GM15510 (cell line): Measurements from ENCODE around the gene POLDIP2.

Experiments
- POLR2A ChIP-seq: IDR thresholded peaks from 3 replicates; pipeline ENCODE4 v1.6.1; 2011; ENCODE audit warnings: borderline replicate concordance; ENCODE audit not compliant: insufficient read length; ENCODE audit errors: extremely low read depth

POLDIP2 gene

DNA sequence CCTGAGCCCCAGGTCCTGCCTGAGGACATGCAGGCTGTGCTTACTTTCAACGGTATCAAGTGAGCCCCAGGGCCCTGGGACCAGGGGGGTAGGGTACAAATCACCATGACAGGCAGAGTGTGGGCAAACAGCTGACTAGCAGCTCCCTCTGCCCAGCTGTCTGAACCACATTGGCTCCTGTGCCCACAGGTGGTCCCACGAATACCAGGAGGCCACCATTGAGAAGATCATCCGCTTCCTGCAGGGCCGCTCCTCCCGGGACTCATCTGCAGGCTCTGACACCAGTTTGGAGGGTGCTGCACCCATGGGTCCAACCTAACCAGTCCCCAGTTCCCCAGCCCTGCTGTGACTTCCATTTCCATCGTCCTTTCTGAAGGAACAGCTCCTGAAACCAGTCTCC is 38.6 kb upstream of the POLDIP2 start:
- TF ChIP-seq POLR2A = no peak

DNA sequence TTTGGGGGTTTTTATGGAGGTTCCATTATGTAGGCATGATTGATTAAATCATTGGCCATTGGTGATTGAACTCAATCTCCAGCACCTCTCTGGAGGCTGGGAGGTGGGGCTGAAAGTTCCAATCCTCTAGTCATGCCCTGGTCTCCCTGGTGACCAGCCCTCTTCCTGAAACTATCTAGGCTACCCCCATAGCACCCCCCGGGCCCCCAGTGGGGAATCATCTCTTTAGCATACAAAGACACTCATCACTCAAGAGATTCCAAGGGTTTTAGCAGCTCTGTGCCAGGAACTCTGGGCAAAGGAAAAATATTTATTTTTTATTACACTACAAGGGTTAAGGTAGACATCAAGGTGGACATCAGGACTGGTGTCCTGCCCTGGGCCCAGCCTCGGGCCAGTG is 38.1 kb upstream of the POLDIP2 start:
- TF ChIP-seq POLR2A = no peak

DNA sequence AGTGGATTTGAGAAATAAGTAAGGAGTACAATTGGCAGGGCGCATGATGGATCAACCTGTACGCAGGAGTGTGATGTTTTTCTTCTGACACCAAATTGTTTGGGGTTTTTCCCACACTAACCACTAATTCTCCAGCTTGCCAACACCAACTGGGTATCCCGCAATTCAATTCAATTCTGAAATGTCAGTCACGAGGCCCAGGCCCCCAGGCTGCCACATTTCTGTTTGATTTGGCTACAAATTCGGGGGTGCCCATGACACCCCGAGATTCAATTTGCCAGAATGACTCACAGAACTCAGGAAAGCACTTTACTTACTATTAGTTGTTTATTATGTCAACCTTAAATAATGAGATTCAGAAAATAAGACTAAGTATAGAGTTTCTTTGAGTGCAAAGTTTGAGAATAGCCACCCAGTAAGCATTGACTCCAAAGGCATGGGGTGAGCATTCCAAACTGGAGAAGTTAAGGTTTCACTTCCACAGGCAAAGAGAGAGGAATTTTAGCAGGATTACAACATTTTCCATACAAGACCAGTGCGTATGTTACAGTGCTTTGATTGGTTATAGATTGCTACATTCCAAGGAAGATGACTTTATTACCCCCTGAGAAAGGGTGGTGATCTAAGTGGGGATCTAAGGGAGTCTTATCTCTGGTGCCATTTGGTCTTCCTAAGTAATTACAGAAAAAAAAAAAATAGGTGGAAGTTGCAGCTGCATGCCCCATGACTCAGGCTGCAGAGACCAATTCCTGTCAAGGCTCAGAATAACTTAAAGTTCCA is 37.2 kb upstream of the POLDIP2 start:
- TF ChIP-seq POLR2A = no peak

DNA sequence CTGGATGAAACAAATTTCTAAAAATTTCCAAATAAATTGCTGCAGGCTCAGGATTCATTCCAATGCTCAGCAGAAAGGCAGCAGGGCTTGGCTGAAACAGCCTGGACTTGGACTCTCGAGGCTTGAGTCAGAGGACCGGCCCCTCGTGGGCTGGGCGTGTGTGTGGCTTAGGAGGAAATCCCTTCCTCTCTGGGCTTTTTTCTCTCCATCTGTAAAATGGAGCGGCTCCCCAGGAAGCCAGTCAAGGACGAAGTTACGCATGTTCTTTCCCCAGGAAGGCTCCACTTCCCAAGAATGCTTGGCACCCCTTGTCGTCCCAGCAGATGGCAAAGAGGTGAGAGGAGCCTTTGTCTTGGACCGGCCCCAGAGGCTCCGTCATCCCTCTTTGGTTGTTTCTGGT is 35.2 kb upstream of the POLDIP2 start:
- no peak for TF ChIP-seq POLR2A

DNA sequence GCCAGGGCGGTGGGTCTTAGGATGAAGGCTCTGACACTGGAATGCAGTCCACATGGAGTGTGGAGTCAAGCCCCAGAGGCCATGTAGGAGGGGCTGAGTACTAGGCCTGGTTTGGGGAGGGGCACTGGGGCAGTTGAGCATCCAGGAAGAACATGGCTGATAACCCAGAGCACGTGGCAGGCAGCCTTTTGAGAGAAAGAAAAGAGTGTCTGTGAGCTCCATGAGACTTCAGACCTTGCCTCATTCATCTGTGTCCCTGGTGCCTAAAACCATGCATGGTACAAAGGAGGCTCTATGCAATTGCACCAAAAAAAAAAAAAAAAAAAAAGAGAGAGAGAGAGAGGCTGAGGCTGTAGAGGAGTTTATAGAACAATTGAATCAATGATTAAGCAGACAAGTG is 34.1 kb upstream of the POLDIP2 start:
- no peak for TF ChIP-seq POLR2A

DNA sequence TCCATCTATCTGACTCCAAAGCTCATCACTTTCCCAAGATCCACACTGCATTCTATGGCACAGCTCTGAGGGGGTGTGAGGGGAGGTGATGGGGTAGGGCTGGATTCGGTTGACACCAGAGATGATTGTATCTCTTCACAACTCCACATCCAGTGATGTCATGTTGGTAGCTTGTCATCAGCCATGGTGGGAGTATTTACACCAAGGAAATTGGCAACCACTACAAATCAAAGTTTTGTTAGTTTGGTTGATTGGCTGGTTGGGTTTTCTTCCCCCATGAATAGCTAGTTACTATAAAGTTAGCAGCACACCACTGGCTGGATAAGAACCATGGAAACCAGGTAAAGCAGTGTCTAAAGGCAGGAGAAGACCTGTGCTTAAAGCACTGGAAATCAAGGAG is 33.7 kb upstream of the POLDIP2 start:
- no peak for TF ChIP-seq POLR2A

DNA sequence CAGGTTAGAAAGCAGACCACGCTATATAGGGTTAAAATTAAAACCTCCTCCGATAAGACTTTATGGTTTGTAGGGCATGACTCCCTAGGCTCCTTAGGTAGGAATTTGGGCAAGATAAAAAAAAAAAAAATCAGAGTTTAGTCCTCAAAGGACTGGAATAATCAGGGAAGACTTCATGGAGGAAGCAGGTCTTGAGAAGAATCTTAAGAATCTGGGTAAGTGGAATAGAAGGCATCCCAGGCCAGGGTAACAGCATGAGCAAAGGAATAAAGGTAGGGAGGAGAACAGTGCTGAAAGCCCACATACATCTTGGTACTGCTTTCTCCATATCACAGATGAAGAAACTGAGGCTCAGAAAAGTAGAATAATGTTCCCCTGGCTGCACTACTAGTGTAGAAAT is 33.2 kb upstream of the POLDIP2 start:
- TF ChIP-seq POLR2A = no peak

DNA sequence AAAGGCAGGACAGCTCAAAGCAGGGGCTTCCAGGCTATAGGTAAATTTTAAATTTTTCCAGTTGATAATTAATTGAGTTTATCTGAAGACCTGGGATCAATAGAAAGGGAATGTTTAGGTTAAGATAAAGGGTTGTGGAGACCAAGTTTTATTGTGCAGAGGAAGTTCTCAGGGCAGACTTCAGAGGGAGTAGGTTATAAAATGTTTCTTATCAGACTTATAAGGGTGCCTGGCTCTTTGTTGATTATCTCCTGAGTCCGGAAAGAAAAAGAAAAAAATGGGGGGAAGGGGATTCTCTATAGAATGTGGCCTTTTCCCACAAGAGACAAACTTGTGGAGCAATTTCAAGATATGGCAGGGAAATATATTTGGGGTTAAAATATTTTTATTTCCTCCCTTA is 32.8 kb upstream of the POLDIP2 start:
- no peak for TF ChIP-seq POLR2A

DNA sequence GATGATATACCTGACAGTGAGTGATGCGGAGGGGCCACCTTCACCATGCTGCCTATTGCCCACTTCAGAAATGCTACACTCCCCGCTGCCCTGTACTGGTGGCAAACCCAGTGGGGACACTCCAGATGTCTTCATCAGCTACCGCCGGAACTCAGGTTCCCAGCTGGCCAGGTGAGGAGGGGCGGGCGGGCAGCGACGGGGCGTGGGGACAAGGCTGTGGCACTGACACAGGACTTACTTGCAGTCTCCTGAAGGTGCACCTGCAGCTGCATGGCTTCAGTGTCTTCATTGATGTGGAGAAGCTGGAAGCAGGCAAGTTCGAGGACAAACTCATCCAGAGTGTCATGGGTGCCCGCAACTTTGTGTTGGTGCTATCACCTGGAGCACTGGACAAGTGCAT is 30.8 kb upstream of the POLDIP2 start:
- TF ChIP-seq POLR2A = no peak

DNA sequence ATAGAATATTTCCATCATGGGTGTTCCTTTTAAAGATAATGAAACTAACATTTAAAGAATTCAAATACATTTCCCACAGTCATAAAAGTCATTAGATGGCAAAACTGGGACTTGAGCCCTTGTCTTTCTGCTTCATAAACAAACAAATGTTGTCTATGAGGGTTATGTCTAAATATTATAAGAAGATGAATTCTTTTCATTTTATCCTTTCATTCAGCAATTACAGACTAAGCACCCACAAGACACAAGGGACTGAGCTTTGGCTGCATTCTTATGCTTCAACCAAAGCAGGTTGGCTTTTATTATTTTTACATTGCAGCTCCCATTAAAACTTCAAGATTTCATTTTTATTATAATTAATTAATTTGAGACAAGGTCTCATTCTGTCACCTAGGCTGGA is 29.1 kb upstream of the POLDIP2 start:
- TF ChIP-seq POLR2A = no peak

DNA sequence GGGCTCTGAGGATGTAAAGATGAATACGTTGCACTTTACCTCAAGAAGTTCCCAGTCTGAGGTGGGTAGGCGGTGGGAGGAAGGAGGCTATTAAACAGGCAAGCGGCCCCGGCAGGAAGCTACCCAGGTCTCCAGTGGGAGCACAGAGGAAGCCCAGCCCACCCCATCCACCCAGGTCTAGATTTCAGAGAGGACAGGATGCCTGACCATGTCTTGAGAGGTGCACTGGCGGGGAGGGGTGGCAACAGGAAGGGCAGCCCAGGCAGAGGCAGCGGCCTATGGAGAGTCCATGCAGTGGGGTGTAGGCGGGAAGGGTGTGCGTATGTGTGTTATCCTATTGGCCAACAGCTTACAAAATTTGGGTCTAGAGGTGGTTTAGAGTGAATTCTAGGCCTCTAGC is 28.1 kb upstream of the POLDIP2 start:
- TF ChIP-seq POLR2A = no peak

DNA sequence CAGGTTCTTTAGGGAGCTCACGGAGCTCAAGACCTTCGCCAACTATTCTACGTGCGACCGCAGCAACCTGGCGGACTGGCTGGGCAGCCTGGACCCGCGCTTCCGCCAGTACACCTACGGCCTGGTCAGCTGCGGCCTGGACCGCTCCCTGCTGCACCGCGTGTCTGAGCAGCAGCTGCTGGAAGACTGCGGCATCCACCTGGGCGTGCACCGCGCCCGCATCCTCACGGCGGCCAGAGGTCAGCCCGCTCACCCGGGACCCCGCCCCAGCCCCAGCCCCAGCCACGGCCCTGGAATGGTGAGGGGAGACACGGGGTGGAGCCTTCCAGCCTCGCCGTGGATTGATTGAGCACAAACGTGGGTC is 27.7 kb upstream of the POLDIP2 start:
- TF ChIP-seq POLR2A = no peak

DNA sequence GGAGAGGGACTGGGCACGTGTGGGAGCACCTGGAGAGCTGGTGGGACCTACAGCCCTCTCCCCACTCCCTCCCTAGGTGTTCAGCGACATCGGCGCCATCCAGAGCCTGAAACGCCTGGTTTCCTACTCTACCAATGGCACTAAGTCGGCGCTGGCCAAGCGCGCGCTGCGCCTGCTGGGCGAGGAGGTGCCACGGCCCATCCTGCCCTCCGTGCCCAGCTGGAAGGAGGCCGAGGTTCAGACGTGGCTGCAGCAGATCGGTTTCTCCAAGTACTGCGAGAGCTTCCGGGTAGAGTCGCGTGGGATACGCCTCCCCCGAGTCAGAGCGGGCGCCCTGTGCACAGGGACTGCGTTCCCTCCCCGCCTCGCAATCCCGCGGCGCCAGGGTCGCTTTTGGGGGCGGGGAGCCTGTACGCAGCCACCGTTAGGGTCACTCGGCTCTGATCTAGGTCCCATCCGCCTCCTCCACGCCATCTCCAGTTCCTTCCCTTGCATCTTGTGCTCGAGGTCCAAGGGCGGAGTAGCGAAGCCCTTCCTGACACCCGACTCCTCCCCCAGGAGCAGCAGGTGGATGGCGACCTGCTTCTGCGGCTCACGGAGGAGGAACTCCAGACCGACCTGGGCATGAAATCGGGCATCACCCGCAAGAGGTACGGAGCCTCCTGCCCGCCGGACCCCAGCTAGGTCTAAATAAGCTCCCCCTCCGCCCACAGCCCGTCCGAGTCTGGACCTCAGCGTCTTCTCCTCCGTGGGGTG is 27.1 kb upstream of the POLDIP2 start:
- TF ChIP-seq POLR2A = peak; percentile 67

DNA sequence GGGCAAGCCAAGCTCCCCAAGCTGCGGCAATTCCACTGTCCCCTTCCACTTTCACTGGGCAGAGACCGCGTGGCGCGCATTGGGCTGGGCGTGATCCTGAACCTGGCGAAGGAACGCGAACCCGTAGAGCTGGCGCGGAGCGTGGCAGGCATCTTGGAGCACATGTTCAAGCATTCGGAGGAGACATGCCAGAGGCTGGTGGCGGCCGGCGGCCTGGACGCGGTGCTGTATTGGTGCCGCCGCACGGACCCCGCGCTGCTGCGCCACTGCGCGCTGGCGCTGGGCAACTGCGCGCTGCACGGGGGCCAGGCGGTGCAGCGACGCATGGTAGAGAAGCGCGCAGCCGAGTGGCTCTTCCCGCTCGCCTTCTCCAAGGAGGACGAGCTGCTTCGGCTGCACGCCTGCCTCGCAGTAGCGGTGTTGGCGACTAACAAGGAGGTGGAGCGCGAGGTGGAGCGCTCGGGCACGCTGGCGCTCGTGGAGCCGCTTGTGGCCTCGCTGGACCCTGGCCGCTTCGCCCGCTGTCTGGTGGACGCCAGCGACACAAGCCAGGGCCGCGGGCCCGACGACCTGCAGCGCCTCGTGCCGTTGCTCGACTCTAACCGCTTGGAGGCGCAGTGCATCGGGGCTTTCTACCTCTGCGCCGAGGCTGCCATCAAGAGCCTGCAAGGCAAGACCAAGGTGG is 24.0 kb upstream of the POLDIP2 start:
- TF ChIP-seq POLR2A = no peak
